Measurements from ENCODE around the gene CRYGD.
"Not testable (repeated sequence)": the region's sequence is repeated elsewhere in the genome, so short reads cannot be mapped to it uniquely, and the experiment has no call there.

Gene CRYGD

DNA sequence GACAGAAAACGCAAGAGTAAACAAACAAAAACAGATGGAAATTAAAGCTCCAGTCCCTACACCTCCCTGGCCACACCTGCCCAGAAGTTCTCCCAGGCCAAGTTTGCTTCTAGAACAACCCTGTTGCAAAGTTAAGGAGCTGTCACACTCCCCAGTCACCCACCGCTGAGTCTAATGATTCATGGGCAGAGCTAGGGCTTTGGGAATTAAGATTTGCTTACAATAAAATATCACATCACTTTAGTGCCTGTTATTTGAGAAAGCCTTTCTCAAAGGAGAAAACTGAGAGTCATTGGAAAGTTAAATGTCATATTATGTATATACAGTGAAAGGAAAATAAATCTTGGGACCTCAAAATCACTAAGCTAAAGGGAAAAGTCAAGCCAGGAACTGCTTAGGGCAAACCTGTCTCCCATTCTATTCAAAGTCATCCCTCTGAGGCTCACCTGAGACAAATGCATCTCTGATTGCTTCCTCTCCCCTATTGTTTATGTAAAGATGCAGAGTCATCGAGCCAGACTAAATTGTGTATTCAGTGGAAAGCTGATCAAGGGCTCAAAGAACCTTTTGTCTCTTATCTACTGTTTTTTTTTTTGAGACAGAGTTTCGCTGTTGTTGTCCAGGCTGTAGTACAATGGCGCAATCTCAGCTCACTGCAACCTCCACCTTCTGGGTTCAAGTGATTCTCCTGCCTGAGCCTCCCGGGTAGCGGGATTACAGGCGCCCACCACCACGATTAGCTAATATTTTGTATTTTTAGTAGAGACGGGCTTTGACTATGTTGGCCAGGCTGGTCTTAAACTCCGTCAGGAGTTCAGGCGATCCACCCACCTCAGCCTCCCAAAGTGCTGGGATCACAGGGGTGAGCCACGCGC, 18.8 kb upstream of the CRYGD start:
- Histone ChIP-seq H3K9ac (ENCODE audit: low read depth, low read length) (no peak overlapping the region), H3K27ac (ENCODE audit: low read length) (no peak overlapping the region)
- no peak for ATAC-seq (ENCODE audit: insufficient read depth, low read depth)

DNA sequence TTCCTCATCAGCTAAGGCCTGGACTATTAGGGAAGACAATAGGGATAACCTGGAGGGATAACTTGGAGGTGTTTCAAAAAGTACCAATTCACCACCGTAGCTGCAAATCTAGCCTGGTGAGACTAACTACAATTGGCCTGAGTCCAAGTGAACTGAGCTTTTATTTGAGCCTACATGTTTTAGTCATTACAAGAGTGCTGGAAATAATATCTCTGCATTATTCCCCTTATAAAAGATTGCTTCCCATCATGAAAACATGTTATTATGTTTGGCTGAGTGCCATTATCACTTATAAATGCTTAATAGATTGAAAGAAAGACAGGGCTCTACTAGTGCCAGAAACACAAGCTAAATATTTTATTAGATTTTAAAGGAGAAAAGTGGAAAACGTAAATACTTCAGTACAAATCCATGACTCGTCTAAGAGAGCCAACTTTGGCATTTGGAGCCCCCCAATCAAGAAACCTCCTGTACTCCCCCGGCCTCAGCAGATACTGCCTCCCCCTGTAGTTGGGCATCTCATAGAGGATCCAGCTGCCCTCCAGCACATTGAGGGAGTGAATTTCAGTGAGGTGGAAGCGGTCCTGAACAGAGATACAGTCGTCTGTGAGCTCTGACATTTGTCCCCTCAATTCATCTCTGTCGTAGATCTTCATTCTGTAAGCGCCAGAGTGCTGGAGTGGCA, 18.1 kb upstream of the CRYGD start:
- TF ChIP-seq EZH2 (IDR thresholded peaks at IDR 0.05; ENCODE audit: borderline replicate concordance, low read depth, low read length, severe bottlenecking): no peak
- Histone ChIP-seq H3K4me2 (ENCODE audit: insufficient read depth, low read length) (no peak overlapping the region), H4K20me1 (ENCODE audit: insufficient read depth, low read length) (no peaks in the 10 kb centered on the region), H3K9me3 (ENCODE audit: insufficient read depth, low read length, severe bottlenecking) (no peaks in the 10 kb centered on the region), H3K9ac (ENCODE audit: low read depth, low read length) (no peak overlapping the region), H3K4me1 (ENCODE audit: insufficient read depth, low read length) (no peaks in the 10 kb centered on the region), H2AFZ (ENCODE audit: low read depth, low read length) (no peak overlapping the region), H3K36me3 (ENCODE audit: insufficient read depth, low read length) (no peaks in the 10 kb centered on the region), H3K4me3 (ENCODE audit: low read depth in 1 of 2, low read length in 2 of 2) (no peak overlapping the region), H3K27me3 (ENCODE audit: insufficient read depth, low read length, poor library complexity) (no peaks in the 10 kb centered on the region), H3K79me2 (ENCODE audit: insufficient read depth, low read length) (no peaks in the 10 kb centered on the region), H3K27ac (ENCODE audit: low read length) (no peak overlapping the region)
- ATAC-seq (ENCODE audit: insufficient read depth, low read depth): no peak
- DNase-seq: no peak

More for the DNA sequence above, 18.8 kb upstream of the CRYGD start:
- TF ChIP-seq, protein P1, sequence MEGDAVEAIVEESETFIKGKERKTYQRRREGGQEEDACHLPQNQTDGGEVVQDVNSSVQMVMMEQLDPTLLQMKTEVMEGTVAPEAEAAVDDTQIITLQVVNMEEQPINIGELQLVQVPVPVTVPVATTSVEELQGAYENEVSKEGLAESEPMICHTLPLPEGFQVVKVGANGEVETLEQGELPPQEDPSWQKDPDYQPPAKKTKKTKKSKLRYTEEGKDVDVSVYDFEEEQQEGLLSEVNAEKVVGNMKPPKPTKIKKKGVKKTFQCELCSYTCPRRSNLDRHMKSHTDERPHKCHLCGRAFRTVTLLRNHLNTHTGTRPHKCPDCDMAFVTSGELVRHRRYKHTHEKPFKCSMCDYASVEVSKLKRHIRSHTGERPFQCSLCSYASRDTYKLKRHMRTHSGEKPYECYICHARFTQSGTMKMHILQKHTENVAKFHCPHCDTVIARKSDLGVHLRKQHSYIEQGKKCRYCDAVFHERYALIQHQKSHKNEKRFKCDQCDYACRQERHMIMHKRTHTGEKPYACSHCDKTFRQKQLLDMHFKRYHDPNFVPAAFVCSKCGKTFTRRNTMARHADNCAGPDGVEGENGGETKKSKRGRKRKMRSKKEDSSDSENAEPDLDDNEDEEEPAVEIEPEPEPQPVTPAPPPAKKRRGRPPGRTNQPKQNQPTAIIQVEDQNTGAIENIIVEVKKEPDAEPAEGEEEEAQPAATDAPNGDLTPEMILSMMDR (IDR thresholded peaks at IDR 0.05; ENCODE audit: borderline replicate concordance, extremely low read depth, low read length, poor library complexity, severe bottlenecking): no peak
- no peak for TF ChIP-seq EZH2 (IDR thresholded peaks at IDR 0.05; ENCODE audit: borderline replicate concordance, low read depth, low read length, severe bottlenecking)
- H3K4me1 ChIP-seq (ENCODE audit: insufficient read depth, low read length): no peaks in the 10 kb centered on the region
- H3K9me3 ChIP-seq (ENCODE audit: insufficient read depth, low read length, severe bottlenecking): no peaks in the 10 kb centered on the region
- H3K79me2 ChIP-seq (ENCODE audit: insufficient read depth, low read length): no peaks in the 10 kb centered on the region
- H4K20me1 ChIP-seq (ENCODE audit: insufficient read depth, low read length): no peaks in the 10 kb centered on the region
- H2AFZ ChIP-seq (ENCODE audit: low read depth, low read length): no peak overlapping the region
- H3K36me3 ChIP-seq (ENCODE audit: insufficient read depth, low read length): no peaks in the 10 kb centered on the region
- H3K27me3 ChIP-seq (ENCODE audit: insufficient read depth, low read length, poor library complexity): no peaks in the 10 kb centered on the region
- no peak overlapping the region for H3K4me2 ChIP-seq (ENCODE audit: insufficient read depth, low read length)
- DNase-seq: no peak
- H3K4me3 ChIP-seq (ENCODE audit: low read depth in 1 of 2, low read length in 2 of 2): no peak overlapping the region

DNA sequence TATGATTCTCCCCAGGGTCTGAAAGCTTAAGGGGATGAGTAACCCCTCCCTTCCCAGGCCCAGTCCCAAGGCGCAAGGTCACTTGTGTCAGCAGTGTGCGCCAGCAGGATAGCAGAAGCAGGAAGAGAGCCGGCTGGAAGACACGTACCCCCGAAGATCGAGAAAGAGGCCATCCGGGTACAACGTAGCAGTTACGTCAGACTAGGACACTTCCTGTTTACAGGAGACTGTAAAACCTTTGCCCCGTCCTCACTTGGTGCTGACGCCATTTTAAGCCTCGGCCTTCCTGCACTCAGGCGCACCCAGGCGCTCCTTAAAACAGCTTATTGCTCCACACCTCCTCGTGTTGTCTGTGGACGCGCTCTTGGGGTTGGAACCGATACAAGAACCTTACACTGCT, 15.1 kb upstream of the CRYGD start:
- Histone ChIP-seq H3K4me3 (ENCODE audit: low read depth in 1 of 2, low read length in 2 of 2) (no peak overlapping the region), H3K9me3 (ENCODE audit: insufficient read depth, low read length, severe bottlenecking) (no peaks in the 10 kb centered on the region), H3K27me3 (ENCODE audit: insufficient read depth, low read length, poor library complexity) (no peaks in the 10 kb centered on the region), H4K20me1 (ENCODE audit: insufficient read depth, low read length) (no peaks in the 10 kb centered on the region), H3K79me2 (ENCODE audit: insufficient read depth, low read length) (no peaks in the 10 kb centered on the region), H2AFZ (ENCODE audit: low read depth, low read length) (no peak overlapping the region), H3K27ac (ENCODE audit: low read length) (no peak overlapping the region), H3K9ac (ENCODE audit: low read depth, low read length) (no peak overlapping the region), H3K4me2 (ENCODE audit: insufficient read depth, low read length) (no peak overlapping the region), H3K36me3 (ENCODE audit: insufficient read depth, low read length) (no peaks in the 10 kb centered on the region), H3K4me1 (ENCODE audit: insufficient read depth, low read length) (peaks cover 13% of the 10 kb centered on the region)
- ATAC-seq (ENCODE audit: insufficient read depth, low read depth): no peak
- no peak for TF ChIP-seq EZH2 (IDR thresholded peaks at IDR 0.05; ENCODE audit: borderline replicate concordance, low read depth, low read length, severe bottlenecking)
- TF ChIP-seq, protein P1 (IDR thresholded peaks at IDR 0.05; ENCODE audit: borderline replicate concordance, extremely low read depth, low read length, poor library complexity, severe bottlenecking): no peak
- DNase-seq: no peak

DNA sequence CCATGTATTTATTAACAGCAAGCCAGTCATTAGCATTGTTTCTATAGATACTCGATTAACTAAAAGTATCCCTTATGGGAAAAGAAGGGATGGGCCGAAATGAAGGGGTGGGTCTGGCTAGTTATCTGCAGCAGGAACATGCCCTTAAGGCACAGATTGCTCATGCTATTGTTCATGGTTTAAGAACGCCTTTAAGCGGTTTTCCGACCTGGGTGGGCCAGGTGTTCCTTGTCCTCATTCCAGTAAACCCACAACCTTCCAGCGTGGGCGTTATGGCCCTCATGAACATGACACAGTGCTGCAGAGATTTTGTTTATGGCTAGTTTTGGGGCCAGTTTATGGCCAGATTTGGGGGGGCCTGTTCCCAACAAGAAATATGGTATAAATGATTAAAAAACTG, 14.0 kb upstream of the CRYGD start:
- peaks cover 13% of the 10 kb centered on the region for H3K4me1 ChIP-seq (ENCODE audit: insufficient read depth, low read length)
- H4K20me1 ChIP-seq (ENCODE audit: insufficient read depth, low read length); H3K27ac ChIP-seq (ENCODE audit: low read length); H3K79me2 ChIP-seq (ENCODE audit: insufficient read depth, low read length); H3K4me3 ChIP-seq (ENCODE audit: low read depth in 1 of 2, low read length in 2 of 2); H3K4me2 ChIP-seq (ENCODE audit: insufficient read depth, low read length); H3K36me3 ChIP-seq (ENCODE audit: insufficient read depth, low read length); H3K9me3 ChIP-seq (ENCODE audit: insufficient read depth, low read length, severe bottlenecking); DNase-seq; H3K9ac ChIP-seq (ENCODE audit: low read depth, low read length); H2AFZ ChIP-seq (ENCODE audit: low read depth, low read length); ATAC-seq (ENCODE audit: insufficient read depth, low read depth); H3K27me3 ChIP-seq (ENCODE audit: insufficient read depth, low read length, poor library complexity): not testable (repeated sequence)

Measured in DND-41 (cell line).